Measurements from ENCODE around the gene TTN.

The TTN gene

GRCh38 chr2:178807227-178808008 lies at the start of gene TTN:
Gene TTN (minus strand): TSS chr2:178807423. CDS start chr2:178804642, 2,781 bp downstream.
- DNase-seq (ENCODE audit: extremely low spot score), result no peak
- ChIA-PET CTCF (interaction anchor here (1.2 to 1.7 kb wide), 3 partner anchors 13 to 213 kb away, joined by 3 to 4 read pairs (median 4); no protein-coding TSS in a partner anchor), POLR2A (no interaction called here)
- TF ChIP-seq CTCF (IDR thresholded peaks at IDR 0.05; ENCODE audit: control extremely low read depth, extremely low read depth, low read depth, missing control alignments), result no peak

GRCh38 chr2:178855151-178855550 lies 47.9 kb upstream of the TTN start:
- ChIA-PET CTCF (no interaction called here), POLR2A (no interaction called here)
- no peak for DNase-seq (ENCODE audit: extremely low spot score)
- no peak for TF ChIP-seq CTCF (IDR thresholded peaks at IDR 0.05; ENCODE audit: control extremely low read depth, extremely low read depth, low read depth, missing control alignments)

DNA sequence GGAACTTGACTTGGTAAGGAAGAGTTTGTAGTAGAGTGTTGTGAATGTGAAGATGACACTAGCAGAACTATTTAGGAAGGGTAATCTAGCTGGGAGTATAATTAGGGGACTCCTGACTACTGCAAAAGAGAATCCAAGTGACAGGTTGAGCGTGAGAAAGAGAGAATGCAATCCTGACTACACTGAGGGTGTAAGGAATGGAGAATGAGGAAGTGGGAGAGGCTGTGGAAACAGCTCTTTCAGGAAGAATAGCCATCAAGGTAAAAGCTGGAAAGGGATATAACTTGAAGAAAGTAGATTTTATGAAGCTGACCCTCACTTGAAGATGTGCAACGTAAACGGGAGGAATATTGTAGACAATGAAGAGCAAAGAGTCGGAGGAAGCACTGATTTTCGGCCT lies 41.1 kb upstream of the TTN start:
- ChIA-PET CTCF (interaction anchor here (1.2 to 1.6 kb wide), 2 partner anchors 9 to 20 kb away, joined by 4 read pairs; no protein-coding TSS in a partner anchor), POLR2A (no interaction called here)
- DNase-seq (ENCODE audit: extremely low spot score), result no peak
- no peak for TF ChIP-seq CTCF (IDR thresholded peaks at IDR 0.05; ENCODE audit: control extremely low read depth, extremely low read depth, low read depth, missing control alignments)

DNA sequence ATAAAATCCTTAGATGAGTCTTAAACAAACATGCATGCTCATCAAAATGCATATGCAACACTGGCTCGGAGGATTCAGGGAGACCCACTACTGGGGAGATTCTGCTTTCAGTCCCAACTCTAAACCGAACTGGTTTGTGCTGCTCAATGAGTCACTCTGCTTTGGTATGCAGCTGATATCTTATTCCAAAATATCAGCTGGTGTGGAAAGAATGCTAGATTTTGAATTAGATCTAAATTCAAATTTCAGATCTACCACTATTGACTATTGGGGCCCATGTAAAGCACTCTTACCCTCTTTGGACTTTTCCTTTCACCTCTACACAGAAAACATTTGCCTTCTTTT lies 39.2 kb upstream of the TTN start:
- TF ChIP-seq CTCF (IDR thresholded peaks at IDR 0.05; ENCODE audit: control extremely low read depth, extremely low read depth, low read depth, missing control alignments), result no peak
- DNase-seq (ENCODE audit: extremely low spot score), result no peak
- POLR2A ChIA-PET, result no interaction called here
- CTCF ChIA-PET, result no interaction called here

DNA sequence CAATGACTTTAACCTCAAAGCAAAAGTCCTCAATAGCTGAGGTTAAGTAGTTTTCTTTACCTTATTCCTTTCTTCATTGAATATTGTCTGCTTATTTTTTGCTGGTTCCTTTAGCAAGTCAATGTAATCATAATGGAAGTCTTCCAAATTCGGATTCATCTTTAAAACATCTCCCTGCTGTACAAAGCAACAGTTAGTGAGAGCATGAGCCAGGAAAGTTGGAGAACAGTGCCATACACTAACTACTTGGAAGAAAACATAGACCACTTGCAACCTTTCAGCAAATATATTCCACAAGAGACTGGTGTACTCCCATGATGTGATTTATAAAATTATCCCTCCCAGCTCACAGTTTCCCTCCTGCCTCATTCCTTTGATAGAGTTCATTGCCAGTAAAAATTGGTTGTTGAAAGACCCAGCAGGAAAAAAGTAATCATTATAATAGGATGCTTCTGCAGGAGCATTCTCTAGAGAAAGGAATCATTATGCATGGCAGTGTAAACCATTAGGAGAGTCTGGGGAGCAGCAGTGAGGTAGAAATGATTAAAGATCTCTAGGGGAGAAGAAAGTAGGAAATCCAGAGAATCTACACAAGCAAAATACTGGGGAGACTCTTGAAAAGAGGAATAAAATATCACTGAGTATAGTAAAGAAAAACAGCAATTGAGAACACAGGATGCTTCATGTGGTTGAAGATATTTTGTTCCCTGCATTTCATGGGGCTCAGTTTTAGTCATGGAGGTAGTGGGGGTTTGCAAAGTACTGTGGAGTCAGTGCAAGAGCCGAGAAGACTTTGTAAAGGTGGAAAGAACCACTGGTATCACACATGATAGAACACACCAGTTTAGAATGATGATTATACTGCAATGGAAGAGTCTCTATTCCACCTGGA lies 38.6 kb upstream of the TTN start:
- no peak for TF ChIP-seq CTCF (IDR thresholded peaks at IDR 0.05; ENCODE audit: control extremely low read depth, extremely low read depth, low read depth, missing control alignments)
- ChIA-PET CTCF (interaction anchor here (1.2 to 1.3 kb wide), 2 partner anchors 11 to 15 kb away, joined by 4 to 7 read pairs; no protein-coding TSS in a partner anchor), POLR2A (no interaction called here)
- no peak for DNase-seq (ENCODE audit: extremely low spot score)

DNA sequence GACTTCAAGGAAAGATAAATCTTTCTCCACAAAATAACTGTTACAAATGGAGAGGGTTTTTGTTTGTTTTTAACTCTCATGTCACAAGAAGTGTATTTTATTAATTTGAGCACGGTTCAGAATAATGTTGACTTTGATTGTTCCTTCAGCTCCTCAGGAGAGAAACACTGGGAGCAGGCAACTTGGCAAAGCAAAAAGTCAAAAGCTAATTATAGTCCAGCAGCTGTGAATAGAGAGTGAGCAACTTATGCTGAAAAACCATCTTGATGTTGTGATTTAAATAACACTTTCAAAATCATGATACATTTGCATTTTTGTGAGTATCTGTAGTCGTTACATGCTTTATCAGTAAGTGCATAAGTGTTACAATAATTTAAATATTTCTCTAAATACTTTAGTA lies 37.5 kb upstream of the TTN start:
- ChIA-PET POLR2A (no interaction called here), CTCF (interaction anchor here (1.2 to 1.5 kb wide), 4 partner anchors 9 to 14 kb away, joined by 3 to 7 read pairs (median 4); no protein-coding TSS in a partner anchor)
- TF ChIP-seq CTCF (IDR thresholded peaks at IDR 0.05; ENCODE audit: control extremely low read depth, extremely low read depth, low read depth, missing control alignments), result no peak
- DNase-seq (ENCODE audit: extremely low spot score), result no peak
